Measurements from ENCODE around the gene GNG12.

GNG12 gene

DNA sequence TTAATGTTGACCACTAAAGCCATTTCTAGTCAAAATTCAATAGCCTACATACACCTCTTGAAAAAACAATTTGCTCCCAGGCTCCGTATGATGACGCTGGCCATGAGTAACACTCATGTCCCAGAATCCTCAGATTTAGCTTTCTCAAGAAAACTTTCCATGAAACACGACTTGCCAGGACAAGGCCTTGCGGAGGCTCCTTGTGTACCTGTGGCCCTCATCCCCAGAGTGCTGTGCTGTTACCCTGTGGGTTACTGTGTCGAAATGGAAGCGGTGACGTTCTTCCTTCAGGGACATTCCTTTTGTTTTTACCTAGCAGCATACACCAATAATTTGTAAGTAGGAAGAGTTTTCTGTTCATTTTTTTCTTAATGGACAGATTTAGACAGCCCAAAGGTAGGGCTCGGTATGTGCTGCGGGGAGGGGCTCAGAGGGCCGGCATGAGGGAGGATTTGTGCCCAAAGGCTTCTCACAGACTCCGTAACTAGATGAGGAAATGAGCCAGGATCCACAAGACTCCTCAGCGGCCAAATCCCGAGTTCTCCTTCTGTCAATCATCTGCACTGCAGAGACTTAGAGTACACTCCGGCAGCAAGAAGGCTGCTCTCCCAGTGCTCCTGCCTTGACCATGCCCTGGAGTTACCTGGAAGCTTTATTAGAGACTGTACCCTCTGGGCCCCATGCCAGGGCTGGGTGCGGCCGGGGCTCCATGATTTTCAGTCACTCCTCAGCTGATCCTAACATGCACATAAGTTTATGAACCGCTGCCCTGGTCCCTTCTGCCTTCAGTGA lies 17.8 kb downstream of the GNG12 start:
- no peak for DNase-seq (ENCODE audit: low read depth in 3 of 3)

DNA sequence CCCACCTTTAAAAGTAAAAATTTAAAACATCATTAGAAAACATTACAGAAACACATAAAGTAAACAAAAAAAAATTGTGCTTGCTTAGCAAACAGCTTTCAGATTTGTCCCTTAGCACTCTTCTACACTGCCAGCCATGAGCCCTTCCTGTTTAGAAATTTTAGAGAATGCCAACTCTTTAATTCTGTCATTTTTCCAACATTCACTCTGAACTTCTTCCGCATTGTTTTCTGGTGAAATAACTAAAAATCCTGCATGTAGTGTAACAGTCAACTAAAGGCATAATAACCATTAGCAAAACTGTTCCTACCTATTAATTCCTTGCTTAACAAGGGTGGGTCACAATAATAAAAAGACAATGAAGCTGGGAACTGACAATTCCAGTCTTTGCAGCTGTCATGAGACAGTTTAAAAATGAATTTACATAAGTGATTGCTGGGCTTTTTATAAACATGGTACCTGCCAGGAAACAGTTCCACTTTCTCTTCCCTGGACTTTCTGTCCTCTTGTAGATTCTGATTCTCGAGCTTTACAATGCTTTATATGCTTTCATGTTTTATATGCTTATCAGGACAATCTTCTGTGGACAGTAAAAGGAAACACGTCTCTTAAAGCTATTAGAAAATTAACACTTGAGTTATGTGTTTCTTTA lies 19.0 kb downstream of the GNG12 start:
- no peak for DNase-seq (ENCODE audit: low read depth in 3 of 3)

DNA sequence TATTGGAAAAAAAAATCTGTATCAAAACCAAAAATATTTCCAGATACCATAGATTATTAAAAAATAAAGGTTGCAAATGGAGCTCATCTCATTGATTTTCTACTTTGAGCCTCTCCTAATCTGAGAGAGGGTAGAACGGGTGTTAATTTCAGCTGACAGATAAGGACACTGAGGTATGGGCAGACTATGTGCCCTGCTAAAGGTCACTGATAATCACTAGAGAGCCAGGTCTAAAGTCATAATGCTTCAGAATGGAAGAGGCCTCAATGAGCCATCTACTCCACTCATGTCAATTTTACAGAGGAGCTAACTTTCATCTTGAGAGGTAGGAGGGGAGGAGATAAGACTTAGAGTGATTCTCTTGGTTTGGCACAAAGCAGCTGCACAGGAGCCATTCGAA lies 21.0 kb downstream of the GNG12 start:
- no peak for DNase-seq (ENCODE audit: low read depth in 3 of 3)

DNA sequence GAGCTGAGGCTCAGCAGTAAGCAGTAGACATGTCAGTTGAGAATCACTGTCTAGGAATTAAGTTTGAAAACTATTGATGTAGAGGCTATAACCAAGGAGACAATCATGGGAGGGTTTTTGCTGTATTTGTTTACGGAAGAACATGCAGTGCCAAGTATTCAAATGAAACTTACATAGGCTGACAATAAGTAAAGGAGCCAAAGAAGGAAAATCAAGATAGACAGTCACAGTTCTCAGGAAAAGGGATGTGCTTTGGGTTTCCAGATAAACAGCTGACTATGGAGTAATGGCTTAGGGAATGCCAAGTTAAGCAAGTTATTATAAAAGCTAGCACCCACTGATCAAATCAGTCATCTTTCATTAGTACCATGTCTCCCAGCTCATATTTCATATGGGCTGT lies 21.5 kb downstream of the GNG12 start:
- no peak for DNase-seq (ENCODE audit: low read depth in 3 of 3)

DNA sequence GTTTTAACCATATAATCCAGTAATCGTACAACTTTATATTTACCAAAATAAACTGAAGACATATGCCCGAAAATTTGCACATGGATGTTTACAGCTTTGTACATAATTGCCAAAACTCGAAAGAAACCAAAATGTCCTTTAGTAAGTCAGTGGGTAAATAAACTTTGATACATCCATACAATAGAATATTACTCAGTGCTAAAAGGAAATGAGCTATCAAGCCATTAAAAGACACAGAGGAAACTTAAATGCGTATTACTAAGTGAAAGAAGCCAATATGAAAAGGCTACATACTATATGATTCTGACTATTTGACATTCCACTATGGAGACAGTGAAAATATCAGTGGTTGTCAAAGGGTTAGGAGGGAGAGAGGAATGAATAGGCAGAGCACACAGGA lies 23.4 kb downstream of the GNG12 start:
- no peak for DNase-seq (ENCODE audit: low read depth in 3 of 3)

DNA sequence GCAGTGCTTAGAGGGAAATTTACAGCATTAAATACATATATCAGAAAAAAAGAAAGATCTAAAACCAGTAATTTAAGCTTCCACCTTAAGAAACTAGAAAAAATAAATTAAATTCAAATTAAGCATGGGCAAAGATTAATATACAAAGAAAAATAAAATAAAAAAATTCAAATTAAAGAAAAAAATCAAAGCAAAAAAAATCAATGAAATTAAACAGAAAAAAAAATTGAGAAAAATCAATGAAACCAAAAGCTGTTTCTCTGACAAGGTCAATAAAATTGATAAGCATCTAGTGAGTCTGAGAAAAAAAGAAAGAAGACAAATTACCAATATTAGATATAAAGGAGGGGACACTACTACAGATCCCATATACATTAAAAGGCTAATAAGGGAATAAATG lies 26.0 kb downstream of the GNG12 start:
- DNase-seq (ENCODE audit: low read depth in 3 of 3) = no peak

DNA sequence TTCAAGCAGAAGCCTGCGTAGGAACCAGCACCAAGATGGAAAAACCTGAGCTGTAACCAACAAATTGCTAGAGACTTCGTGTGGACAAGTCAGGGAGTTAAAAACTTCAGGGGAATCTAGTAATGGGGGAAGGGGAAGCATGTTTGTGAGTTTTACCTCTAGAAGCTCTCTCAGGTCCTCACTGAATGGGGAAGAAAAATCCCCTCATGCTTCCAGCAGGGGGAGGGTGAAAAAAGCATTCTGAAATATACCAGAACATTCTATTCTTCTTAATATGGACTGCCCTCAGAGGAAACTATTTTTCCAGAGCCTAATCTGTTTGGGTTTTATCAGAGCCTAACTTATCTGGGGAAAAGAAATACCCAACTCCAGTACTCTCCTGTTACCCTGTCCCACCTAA lies 28.6 kb downstream of the GNG12 start:
- DNase-seq (ENCODE audit: low read depth in 3 of 3) = no peak

DNA sequence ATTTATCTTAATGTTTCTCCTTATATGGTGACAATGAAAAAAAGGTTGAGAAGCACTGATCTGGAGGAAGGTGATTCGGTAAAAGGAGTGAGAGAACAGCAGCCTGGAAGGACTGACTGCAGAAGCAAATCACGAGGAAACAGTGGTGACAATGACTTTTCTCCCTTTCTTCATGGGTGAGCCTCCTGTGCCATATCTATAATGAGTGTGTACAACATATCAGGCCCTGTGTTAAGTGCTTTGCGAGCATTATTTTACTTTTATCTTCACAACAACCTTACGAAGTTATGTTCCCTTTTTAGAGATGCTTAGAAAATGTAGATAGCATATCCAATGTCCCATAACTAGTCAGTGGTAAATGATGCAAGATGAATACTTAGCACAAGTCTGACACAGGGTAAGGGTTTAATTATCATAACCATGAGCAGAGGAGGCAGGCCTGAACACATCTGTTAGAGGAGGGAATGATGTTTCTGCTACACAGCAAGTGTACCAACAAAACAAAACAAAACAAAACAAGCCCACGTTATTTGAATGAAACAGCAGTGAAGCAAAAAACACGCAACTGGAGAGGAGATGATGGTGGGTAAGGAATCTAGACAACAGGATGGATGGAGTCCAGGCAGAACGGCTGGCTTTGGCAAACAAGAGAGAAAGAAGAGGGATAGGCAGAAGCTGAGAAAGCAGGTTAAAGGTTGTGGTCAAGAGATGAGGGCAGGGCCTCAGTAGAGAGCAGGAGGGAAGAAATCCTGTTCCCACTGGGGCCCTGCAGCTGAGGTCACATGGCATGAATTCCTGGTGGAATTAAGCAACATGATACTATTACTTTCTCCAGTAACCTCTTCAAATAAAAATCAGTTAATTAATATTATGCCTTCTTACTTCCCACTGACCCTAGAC lies 29.6 kb downstream of the GNG12 start:
- DNase-seq (ENCODE audit: low read depth in 3 of 3) = no peak

DNA sequence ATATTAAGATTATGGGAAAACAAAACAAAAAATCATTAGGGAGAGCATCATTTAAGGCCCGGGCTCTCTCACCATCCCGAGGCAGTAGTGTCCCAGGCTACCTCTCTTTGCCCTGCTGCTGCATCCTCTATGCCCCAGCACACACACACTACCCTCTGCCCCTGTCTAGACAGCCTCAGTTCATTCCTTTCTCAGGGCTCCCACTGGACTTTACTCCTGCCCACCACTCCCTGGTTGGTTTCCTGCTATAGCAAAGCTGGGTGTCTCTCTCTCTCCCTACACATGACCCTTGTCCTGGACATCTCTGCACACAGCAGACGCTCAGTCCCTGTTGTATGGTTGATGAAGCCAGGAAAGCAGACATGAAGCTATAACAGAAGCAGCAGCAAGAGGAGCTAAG lies 30.7 kb downstream of the GNG12 start:
- no peak for DNase-seq (ENCODE audit: low read depth in 3 of 3)

DNA sequence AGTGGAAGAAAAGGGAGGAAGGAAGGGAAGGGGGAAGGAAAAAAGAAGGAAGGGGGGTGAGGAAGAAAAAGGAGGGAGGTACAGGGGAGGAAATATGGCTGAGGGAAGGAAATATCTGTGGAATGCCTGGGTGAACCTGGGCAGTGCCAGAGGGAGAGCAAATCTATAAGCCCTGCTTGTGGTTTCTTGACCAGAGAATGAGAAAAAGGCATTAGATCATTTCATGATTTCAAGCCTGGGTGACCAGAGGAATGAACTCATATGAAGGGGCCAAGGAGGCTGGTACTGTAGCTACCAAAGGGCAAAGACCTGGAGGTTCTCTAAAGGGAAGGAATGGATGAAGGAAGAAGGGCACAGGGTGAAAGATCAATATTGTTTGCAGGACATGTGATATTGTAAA lies 31.4 kb downstream of the GNG12 start:
- DNase-seq (ENCODE audit: low read depth in 3 of 3) = no peak

DNA sequence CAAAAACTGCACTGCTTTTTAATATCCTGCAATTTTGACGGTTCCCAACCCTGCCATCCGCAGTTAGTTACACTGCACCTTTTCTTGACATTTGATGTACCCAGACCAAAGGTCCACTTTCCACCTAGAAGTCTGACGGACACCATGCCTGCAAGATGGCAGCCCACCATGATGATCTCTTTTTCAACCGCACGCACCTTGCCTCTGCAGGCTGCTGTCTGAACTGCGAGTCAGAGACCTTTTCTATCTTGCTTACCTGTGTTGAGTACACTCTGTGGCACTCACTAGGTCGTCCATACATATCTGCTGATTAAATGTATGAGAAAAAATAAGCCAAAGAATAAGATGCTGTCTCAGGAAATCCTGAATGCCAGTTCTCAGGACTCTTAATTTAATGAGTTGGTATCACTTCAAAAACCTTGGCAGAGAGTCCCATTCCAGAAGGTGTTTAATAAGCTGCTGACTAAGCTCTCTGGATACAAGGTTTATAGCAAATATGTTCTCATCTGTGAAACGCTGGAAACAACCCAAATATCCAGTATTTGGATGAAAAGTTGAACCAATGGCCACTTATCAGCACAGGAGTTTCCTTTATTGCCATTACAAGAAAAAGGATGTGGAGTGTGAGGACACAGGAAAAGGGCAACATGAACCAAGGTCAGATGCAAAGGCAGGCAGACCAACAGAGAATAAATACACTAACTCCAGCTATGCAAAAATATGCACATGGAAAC lies 37.9 kb downstream of the GNG12 start:
- DNase-seq (ENCODE audit: low read depth in 3 of 3) = no peak

DNA sequence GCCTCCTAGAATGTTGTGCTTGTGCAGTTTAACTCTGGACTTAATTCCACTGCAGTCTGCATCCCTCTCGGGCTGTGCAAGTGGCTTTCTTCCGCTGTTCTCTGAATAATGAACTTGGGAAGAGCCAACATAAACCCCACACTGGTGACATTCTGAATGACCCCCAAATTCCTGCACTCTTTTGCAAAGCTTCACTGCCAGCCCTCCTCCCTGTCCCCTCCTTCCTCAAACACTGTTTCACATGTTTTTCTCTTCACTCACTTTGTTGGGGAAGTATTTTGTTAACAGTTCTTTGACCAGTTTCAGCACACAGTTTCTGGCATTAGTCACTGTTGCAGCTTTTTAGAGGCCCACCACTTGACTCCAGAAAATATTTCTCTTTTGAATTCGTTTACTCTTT lies 39.7 kb downstream of the GNG12 start:
- no peak for DNase-seq (ENCODE audit: low read depth in 3 of 3)

DNA sequence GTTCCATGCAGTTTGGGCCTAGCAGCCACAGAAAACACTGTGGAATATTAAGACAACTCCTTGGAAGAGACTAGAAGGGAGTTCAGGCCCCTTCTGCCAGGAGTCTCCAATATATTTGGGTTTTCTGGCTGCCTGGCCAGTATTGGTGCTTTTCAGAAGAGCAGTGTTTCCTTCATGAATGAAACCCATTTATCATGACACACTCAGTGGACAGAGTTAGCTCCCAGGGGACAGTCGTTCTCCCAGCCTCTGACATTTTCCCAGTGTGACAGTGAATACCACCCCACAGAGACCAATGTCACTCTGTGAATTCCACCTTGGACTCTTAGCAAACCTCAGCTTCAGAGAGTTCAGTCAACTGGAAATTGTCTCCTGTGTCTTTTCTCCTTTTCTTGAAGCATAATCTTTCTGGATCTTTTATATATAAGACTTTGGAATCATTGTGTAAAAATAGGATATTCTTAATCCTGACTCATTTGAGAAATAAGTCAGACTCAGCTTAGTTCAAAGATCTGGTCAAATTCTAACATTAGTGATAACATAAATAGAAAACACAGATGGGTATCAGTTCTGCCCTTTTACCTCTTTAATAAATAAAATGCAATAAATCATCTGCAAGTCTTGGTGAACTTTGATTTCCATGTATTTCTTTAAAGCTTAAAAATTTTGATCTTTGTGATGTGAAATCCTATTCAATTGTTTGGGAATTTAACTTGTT lies 40.4 kb downstream of the GNG12 start:
- DNase-seq (ENCODE audit: low read depth in 3 of 3) = no peak

DNA sequence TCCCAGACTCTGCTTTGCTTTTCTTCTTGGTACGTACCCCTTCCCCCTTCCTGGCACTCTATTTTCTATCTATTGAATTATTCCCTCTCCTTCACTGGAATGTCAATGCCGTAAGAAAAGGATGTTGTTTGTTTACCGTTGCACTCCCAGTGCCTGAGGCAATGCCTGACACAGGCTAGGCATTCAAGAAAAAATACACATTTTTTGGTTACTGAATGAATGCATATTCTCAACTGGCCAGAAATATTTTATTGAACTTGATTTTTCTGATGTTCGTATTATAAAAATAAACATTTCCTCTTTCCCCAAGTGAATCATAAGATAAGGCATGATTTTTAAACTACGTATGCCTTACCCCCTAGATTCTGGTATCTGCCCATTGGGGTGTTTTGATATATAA lies 41.2 kb downstream of the GNG12 start:
- no peak for DNase-seq (ENCODE audit: low read depth in 3 of 3)

DNA sequence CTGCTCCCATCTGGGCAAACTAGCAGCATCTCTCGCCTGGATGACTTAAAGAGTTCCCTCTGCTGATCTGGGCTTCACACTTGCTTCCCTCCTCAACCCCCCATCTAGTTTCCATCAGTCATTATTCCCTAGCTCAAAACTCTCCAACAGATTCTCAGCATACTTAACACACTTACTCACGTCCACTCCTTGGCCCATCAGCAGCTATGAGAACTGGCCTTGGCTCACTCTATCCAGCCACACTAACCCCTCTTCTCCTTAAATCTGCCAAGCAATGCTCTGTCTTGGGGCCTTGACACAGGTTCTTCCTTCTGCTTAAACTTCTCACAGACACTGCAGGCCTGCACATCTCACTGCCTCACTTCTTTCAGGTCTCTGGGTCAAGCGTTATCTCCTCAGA lies 41.6 kb downstream of the GNG12 start:
- no peak for DNase-seq (ENCODE audit: low read depth in 3 of 3)

DNA sequence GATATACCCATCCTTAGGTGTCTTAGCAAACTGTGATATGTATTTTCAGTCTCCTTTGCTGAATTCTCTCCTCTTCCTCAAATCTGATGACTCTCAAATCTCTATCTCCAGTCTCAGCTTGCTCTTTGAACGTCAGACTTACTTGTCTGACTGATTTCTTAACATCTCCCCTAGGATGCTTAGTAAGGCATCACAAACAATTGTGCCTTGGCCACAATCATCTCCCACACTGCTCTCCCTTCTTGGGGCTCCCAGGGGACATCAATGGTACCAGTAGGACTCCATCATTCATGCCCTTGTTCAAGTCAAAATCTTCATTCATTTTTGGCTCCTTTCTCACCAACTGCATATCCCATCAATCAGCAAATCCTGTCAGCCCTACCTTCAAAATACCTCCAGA lies 42.0 kb downstream of the GNG12 start:
- no peak for DNase-seq (ENCODE audit: low read depth in 3 of 3)

DNA sequence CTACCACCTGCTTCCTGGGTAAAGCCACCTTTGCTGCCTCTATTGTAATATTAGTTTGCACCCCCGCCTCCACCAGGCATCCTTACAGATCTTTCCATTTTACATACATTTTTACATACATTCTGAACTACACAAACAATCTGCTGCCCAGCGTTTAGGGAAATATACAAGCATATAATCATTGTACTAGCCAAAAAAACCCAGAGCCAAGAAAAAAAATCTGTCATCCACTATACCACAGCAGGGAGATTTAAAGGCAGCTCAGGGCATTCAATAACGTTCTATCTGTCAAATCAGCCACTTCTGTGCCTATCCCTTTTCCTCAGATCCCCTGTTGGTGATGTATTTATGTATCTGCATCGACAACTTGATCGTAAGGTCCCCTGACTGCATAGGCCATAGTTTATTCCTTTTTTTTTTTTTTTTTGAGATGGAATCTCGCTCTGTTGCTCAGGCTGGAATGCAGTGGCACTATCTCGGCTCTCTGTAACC lies 43.0 kb downstream of the GNG12 start:
- no peak for DNase-seq (ENCODE audit: low read depth in 3 of 3)

DNA sequence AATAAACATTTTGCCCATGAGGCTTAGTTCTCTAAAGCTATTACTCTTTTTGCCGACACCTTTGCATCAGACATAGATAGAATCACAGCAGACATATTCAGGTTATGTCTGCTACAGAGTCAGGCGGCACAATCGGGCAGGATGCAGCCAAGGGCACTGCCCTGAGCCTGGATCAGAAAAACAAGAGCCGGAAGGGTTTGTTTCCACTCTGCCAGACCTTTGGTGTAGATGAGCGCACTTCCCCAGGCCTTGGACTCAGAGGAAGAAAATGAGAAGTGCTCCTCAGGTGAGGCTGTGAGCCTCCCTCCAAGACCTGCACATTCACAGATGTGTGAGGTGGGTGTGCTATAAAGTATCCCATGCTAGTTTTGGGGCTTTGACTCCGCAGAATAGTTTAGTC lies 43.7 kb downstream of the GNG12 start:
- DNase-seq (ENCODE audit: low read depth in 3 of 3) = no peak

DNA sequence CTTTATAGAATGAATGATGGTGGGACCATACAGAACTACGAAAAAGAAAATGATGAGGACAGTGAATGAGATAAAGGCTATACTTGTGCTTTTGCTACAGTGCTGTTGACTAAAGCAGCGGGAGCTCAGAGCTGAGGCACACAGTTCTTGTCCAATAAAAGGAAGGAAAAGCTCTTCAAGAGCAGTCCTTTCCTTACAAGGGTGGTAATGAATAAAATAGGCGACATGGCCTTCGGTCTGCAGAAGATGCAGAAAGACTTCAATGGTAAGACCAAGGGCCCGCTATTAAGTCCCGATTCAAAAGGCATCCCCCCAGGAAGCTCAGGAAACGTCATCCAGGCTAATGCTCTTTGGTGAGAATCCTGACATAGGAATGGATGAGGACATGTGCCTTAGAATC lies 44.4 kb downstream of the GNG12 start:
- no peak for DNase-seq (ENCODE audit: low read depth in 3 of 3)

DNA sequence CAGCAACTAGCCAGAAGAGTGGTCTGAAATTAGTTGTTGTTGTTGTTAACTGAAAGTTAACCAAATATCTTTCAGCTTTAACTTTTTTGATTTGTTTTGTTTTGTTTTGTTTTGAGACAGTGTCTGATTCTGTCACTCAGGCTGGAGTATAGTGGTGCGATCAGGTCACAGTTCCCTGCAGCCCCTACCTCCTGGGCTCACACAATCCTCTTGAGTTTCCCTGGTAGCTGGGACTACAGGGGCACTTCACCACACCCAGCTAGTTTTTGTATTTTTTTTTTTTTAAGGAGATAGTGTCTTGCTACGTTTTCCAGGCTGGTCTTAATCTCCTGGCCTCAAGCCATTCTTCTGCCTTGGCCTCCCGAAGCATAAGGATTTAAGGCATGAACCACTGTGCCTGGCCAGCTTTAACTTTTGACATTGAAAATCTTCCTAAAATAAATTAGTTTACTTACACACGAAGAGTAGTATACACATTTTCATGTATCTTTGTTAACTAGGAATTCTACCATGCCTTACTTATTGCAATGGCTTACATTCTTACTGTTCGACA lies 45.0 kb downstream of the GNG12 start:
- no peak for DNase-seq (ENCODE audit: low read depth in 3 of 3)

DNA sequence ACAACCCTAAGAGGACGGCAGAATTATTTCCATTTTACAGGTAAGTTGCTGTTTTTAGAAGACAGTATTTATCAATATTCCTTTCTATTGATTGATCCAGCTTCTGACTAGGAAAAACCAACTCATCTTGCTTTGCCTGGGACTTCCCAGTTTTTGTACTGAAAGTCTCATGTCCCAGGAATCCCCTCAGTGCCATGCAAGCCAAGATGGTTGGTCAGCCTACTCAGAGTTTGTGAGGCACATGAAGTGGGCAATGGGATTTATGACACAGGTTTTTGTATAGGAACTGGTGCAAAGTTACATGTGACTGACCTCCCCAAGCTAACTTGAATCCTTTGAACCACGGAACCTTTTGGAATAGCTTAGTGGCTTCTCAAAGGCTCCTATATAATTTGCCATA lies 45.5 kb downstream of the GNG12 start:
- DNase-seq (ENCODE audit: low read depth in 3 of 3) = no peak
